Loucy (cell line): ENCODE measurements around the gene TRIM74.

ENCODE experiments used
- EZH2phosphoT487 ChIP-seq: fragments of 200-600 bp; IDR thresholded peaks from 2 replicates; pipeline ENCODE4 v1.6.1; 2018; ENCODE audit warnings: antibody characterized with exemption, mild to moderate bottlenecking, moderate library complexity, borderline replicate concordance
- TF ChIP-seq, protein P1 (sequence below): fragments of 200-600 bp; sonication (generic); conservative IDR thresholded peaks from 2 replicates; pipeline ENCODE4 v1.5.1; 2014; ENCODE audit warnings: mild to moderate bottlenecking, antibody characterized with exemption, low read length

DNA sequence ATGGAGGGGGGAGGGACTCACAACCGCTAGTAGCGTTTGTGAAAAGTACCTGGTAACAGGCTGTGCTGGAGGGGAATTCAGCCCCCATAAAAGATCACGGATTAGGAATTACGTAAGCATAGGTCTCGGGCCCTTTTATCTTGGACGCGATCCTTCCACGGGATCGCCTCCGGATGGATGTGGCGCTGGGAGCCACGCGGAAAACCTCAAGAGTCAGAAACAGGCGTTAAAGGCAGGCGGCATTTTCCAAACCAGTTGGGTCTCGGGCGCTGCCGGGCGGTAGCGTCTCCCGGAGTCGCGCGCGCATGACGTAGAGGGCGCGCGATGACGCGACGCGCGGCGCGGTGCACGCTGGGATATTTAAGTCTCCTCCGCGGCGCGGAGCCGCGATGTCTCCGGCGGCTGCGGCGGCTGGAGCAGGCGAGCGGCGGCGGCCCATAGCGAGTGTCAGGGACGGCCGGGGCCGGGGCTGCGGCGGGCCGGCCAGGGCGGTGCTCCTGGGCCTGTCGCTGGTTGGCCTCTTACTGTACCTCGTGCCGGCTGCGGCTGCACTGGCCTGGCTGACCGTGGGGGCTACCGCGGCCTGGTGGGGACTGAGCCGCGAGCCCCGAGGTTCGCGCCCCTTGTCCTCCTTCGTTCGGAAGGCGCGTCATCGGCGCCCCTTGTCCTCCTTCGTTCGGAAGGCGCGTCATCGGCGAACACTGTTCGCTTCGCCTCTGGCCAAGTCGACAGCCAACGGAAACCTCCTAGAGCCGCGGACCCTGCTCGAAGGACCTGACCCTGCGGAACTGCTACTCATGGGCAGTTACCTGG is 44.3 kb downstream of the TRIM74 start, which contains the start of gene POM121:
- TF ChIP-seq, protein P1, sequence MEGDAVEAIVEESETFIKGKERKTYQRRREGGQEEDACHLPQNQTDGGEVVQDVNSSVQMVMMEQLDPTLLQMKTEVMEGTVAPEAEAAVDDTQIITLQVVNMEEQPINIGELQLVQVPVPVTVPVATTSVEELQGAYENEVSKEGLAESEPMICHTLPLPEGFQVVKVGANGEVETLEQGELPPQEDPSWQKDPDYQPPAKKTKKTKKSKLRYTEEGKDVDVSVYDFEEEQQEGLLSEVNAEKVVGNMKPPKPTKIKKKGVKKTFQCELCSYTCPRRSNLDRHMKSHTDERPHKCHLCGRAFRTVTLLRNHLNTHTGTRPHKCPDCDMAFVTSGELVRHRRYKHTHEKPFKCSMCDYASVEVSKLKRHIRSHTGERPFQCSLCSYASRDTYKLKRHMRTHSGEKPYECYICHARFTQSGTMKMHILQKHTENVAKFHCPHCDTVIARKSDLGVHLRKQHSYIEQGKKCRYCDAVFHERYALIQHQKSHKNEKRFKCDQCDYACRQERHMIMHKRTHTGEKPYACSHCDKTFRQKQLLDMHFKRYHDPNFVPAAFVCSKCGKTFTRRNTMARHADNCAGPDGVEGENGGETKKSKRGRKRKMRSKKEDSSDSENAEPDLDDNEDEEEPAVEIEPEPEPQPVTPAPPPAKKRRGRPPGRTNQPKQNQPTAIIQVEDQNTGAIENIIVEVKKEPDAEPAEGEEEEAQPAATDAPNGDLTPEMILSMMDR: no peak
- no peak for TF ChIP-seq EZH2phosphoT487
